Activated CD8-positive, alpha-beta memory T cell treated with anti-CD3 and anti-CD28 coated beads, Interleukin-2, amount 50 U/mL, for 24 hours (primary cell): ENCODE data around the gene CACNA1C.

Experiments used
- DNase-seq: peaks from one replicate; pipeline ENCODE4 v3.0.0-alpha.2; 2020; ENCODE audit errors: extremely low read depth

The CACNA1C gene

DNA sequence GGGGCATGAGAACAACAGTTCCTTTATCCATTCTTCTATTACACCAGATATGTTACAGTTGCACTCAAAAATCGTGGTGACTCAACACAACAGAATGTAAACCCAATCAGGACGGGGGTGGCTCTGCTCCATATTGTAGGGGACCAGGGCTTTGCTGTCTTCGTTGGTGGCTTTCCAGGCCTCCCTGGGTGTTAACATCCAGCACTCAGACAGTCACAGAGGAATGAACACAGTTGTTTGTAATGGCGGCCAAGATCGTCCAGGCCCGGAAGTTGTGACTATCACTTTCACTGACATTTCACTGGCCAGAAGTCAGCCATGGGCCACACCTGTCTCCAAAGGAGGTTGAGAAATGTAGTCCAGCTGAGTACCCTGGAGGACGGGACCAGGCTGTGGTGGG, 204.1 kb downstream of the CACNA1C start:
- DNase-seq: no peak

- DNase-seq: no peak
Measured at GRCh38 chr12:2258025-2258424, 205.2 kb downstream of the CACNA1C start.

DNA sequence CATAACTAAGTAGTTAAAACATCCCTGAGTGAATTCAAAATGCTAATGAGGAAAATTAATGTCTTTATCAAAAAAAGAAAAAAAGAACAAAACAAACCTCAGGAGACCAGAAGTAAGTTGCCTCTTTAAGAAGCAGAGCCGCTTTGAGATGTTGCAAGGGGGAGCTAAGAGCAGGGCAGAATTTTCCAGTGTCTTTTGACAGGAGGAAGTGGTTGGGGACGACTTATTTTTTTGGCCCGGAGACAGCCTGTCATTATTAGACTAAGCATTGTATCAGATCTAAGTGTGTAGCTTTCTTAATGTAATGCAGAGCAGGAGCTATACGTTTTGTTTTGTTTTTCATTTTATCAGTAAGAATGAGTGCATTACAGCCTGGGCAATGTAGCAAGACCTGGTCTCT, 206.6 kb downstream of the CACNA1C start:
- no peak for DNase-seq

GRCh38 chr12:2260441-2260840, 207.7 kb downstream of the CACNA1C start:
- no peak for DNase-seq

DNA sequence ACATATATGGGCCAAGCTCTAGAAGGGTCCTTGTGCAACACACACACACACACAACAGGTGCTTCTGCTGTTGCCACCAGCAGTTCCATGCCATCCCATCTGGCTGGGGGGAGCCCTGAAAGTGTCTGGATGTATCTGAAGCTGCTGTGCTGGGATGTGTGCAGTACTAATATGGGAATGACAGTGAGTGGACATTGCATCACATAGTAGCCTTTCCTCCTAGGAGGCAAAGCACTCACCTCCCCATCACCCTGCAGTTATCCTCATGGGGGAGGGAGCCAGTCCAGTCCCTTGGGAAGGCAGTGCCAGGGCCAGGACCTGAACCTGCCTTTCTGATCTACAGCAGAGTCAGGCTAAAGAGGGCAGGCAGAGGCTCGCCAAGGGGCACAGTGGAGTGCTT, 208.9 kb downstream of the CACNA1C start:
- no peak for DNase-seq

DNA sequence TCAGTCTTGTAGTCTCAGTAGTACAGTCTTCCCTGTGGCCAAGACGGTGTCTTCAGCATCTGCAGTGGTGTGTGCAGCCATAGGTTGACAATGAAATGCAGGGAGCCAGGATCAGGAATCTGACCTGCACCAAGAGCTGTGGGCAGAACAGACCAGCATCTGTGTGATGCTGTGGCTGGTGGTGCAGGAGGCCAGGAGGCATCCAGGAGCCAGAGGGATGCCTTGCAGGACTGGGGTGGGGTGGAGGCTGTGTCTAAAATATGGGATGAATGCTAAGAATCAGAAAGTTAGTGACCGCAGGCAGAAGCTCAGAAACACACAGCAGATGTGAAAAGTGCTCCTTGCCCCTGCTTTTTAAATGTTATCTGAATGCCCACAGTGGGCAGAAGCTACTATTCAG, 209.7 kb downstream of the CACNA1C start:
- no peak for DNase-seq

DNA sequence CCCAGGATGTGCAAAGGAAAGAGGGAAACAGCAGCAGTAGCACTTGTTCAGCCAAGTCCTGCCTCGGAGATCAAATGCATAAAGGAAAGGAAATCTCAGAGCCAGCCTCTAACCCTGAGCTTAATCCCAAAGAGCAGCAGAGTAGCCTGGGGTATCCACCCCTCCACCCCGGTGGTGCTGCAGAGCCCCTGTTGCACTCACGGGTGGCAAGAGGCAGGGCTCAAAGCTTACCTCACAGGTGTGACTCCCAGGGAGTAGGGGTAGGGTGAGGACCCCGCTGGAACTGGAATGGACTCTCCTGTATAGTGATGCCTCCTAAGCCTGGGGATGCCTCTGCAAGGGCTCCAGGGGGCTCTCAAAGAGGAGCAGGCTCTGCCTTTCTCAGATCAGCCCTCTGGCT, 211.1 kb downstream of the CACNA1C start:
- no peak for DNase-seq

GRCh38 chr12:2264651-2265232, 212.0 kb downstream of the CACNA1C start:
- no peak for DNase-seq

DNA sequence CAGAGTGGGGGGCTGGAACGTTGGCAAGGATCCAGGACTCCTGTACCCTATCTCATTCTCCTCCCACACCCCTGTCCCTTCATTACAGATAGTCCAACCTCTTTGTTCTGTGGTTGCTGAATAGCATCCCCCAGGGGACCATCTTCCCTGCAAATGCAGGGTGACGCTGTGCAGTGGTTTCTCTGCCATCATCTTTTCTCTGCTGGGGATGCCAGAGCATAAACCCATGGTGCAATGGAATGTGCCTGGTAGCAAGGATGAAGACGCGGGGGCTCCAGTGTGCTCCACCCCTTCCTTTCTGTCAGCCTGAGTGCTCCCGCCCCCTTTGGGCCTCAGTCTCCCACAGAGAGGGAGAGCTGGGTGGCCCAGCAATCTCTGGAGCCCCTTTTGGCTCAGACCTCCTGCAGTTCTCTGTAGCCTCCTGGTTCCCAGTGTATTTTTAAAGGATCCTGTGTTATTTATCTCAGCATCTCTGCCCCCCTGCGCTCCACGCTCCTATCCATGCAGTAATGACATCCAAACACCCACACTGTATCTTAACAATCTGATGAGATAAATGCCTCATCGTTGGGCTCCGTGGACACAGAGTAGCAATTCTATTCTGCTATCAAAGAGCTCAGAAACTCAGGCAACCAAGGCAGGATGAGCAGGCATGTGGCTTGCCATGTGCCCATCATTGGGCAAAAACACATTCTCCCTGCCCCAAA, 212.8 kb downstream of the CACNA1C start:
- no peak for DNase-seq

DNA sequence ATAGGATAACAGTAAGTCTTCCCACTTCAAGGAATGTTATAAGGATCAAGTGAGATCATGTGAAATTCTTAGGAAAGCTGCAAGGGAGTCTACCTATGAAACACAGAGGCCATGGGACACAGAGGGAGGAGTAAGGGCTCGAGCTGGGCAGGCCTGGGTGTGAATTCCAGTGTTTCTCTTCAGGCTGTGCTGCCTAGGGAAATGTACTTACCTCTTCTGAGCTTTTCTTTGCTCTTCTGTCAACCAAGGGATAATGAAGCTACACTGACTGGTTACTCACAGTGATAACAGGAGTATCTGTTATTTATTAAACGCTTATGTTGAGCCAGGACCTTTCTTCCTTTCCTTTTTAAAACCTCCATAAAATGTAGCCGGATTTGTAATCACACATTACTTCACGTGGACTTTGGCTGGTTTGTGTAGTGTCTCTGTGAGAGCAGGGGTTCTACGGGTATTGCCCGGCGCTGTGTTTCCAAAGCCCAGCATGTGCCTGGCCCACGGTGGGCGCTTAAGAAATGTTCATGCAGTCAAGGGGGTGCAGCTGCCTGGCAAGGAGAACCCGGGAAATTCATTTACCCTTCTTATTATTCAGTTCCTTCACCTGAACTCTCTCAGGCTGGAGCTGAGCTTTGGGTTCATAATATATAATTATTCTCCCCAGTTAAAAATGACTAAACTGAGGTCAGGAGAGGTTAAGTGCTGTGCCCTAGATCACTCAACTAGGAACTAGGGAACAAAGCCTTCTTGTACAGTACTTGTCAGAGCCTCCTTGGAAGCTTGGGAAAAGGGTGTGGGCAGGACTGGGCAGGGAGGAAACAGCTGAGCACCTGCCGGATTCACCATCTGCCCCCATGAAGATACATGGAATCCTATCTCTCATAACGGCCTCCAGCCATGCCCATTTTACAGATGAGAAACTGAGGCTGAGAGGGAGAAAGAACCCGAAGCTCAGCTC, 214.2 kb downstream of the CACNA1C start:
- DNase-seq: no peak

- DNase-seq: no peak
Measured at GRCh38 chr12:2267703-2268470, 215.1 kb downstream of the CACNA1C start.

GRCh38 chr12:2268471-2269286, 215.9 kb downstream of the CACNA1C start:
- DNase-seq: no peak

- no peak for DNase-seq
Measured at GRCh38 chr12:2270846-2271245, 218.1 kb downstream of the CACNA1C start.

GRCh38 chr12:2271961-2272360, 219.2 kb downstream of the CACNA1C start:
- DNase-seq: no peak

DNA sequence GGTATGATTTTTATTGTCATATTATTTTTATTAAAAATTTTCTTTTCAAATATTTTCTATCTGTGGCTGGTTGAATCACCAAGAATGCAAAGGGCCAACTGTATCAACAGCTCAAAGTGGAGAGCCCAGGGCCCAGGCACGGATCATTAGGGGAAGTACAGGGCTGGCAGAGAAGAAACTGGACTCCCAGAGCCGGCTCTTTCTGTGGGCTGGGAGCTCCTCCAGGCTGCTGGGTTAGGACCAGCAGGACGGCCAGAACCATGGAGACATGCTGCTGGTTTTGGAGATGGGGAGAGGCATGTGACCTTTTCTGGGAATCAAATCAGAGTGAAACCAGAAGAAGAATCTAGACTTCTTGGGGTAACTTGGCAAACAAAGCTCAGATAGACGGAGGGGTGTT, 220.5 kb downstream of the CACNA1C start:
- DNase-seq: no peak

DNA sequence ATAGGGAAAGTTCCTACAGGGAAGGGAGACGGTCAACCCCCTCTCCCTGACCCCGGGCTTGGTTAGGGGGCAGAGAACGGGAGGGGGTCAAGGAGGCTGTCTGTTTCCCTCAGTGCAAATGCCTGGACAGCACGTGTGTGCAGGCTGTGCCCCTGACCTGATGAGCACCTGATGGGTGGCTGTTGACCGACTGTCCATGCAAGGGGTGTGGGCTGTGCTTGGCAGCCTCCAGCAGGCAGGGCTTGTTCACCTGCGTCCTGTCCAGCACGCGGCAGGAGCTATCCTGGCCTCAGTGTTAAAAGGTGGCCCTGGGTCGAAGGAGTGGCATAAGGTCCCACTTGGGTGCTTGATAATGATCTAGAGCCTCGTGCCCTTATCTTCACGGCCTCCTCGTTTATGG, 221.0 kb downstream of the CACNA1C start:
- DNase-seq: no peak

GRCh38 chr12:2274733-2275132, 221.9 kb downstream of the CACNA1C start:
- no peak for DNase-seq

DNA sequence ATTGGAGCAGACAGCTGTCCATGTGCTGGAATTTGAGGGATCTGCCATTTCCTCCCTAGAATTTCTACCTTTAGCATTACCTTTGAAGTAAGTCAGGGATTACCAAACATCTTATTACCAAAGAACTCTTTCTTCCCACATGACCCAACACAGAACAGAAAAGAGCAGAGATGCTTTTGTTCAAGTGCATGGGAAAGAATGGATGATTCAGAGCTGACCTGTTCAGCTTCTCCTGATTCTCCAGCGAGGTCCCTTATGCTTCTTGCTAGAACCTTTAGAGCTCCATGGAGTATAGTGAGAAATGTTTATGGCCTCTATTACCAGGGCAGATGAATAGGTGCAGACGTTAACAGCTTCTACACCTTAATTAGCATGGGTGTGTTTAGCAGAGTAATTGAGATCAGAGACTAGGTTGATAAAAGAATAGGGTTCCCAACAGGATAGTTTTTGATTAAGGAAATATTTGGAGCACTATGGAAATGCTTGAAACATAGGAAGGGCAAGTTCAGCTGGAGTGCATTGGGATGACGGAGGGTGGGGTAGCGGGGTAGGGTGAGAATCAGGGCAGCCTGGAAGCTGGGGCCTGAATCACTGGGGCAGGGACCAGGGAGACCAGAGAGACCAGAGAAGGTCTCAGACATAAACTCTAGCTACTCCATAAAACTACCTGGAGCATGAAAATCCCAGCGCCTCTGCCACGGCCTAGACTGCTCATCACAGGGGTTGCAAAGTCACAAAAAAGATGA, 223.7 kb downstream of the CACNA1C start:
- DNase-seq: no peak

DNA sequence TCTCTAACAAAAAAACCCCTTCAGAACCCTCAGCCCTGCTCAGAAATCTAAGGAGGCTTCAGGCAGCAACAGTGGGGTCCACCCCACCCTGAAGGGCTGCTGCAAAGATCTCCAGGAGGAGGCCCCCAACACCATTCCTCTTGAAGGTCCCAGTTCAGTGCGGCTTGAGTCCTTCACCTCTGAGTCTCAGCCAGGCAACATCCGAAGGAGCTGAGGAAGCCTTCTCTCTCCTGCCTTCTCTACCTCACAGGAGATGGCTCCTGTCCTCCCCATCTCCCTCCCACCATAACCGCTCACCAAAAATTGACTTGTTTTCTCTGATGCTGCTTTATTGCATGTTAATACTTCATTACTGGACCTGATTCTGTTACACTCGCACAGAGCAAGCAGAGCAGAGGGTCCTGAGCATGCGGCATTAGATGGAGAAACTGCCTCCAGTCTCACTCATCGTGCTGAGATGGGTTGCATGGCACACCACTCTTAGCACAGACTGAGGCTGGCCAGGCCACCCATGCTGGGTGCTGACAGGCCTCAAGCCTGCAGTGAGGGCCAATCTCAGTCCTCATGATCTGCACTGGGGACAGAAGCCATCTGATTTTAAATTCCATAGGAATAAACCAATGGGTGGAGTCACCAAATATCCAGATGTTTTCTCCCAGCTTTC, 224.8 kb downstream of the CACNA1C start:
- DNase-seq: no peak

GRCh38 chr12:2281446-2281845, 228.7 kb downstream of the CACNA1C start:
- DNase-seq: no peak
